Progenitor cell of endocrine pancreas (in vitro differentiated cells): ENCODE data around the gene METTL25B. TPM values are rescaled to one million over a fixed set of nuclear protein-coding genes. Genes with fewer than 3 reads are reported as not detected.

Experiments used
- DNase-seq: peaks from one replicate; pipeline ENCODE4 v3.0.0; 2021; ENCODE audit warnings: low spot score; ENCODE audit not compliant: unreplicated experiment
- H3K27ac Mint-ChIP-seq: 2 replicates; pipeline ENCODE4 v1.8.0; 2021; ENCODE audit warnings: mild to moderate bottlenecking, moderate library complexity, mixed read lengths
- H3K27me3 Mint-ChIP-seq: 2 replicates; pipeline ENCODE4 v1.8.0; 2021; ENCODE audit warnings: mixed read lengths
- H3K36me3 Mint-ChIP-seq: 2 replicates; pipeline ENCODE4 v1.8.0; 2022; ENCODE audit warnings: mixed read lengths; ENCODE audit not compliant: insufficient read depth
- H3K4me1 Mint-ChIP-seq: 2 replicates; pipeline ENCODE4 v1.8.0; 2021; ENCODE audit warnings: low read depth, mixed read lengths
- H3K4me3 Mint-ChIP-seq: 2 replicates; pipeline ENCODE4 v1.8.0; 2021; ENCODE audit warnings: low read depth, mild to moderate bottlenecking, moderate library complexity, mixed read lengths
- H3K9me3 Mint-ChIP-seq: 2 replicates; pipeline ENCODE4 v1.8.0; 2021; ENCODE audit warnings: low read depth, mixed read lengths
- CTCF ChIP-seq: fragments of 200-600 bp; sonication (generic); IDR thresholded peaks from one replicate; pipeline ENCODE4 v1.5.0; 2021; ENCODE audit warnings: antibody characterized with exemption, mild to moderate bottlenecking; ENCODE audit not compliant: unreplicated experiment
- total RNA-seq: library from RNA; stranded (reverse); gene quantifications from 2 replicates; pipeline ENCODE4 v1.2.1, GENCODE V29; 2021

Gene METTL25B
- total RNA-seq, 1 donor from 2014 or later: 42.4 TPM

- peaks cover 11% of the 10 kb centered on the region for H3K4me1 Mint-ChIP-seq
Measured at GRCh38 chr1:156712626-156713025, 15.6 kb upstream of the METTL25B start.

GRCh38 chr1:156714830-156715229, 13.4 kb upstream of the METTL25B start:
- no peaks in the 10 kb centered on the region for H3K27me3 Mint-ChIP-seq
- no peak for DNase-seq
- peaks cover 3% of the 10 kb centered on the region for H3K36me3 Mint-ChIP-seq
- no peak overlapping the region for H3K4me3 Mint-ChIP-seq
- TF ChIP-seq CTCF: no peak
- H3K27ac Mint-ChIP-seq: no peak overlapping the region
- peaks cover 2% of the 10 kb centered on the region for H3K4me1 Mint-ChIP-seq
- no peaks in the 10 kb centered on the region for H3K9me3 Mint-ChIP-seq

More at GRCh38 chr1:156712626-156713025, 15.6 kb upstream of the METTL25B start:
- Mint-ChIP-seq H3K27ac (peak overlapping the region; percentile 45), H3K36me3 (peaks cover 3% of the 10 kb centered on the region), H3K9me3 (no peaks in the 10 kb centered on the region), H3K27me3 (no peaks in the 10 kb centered on the region), H3K4me3 (no peak overlapping the region)
- no peak for DNase-seq
- TF ChIP-seq CTCF: no peak

GRCh38 chr1:156717351-156717750, 10.9 kb upstream of the METTL25B start:
- H3K9me3 Mint-ChIP-seq: no peaks in the 10 kb centered on the region
- H3K27ac Mint-ChIP-seq: no peak overlapping the region
- H3K4me3 Mint-ChIP-seq: no peak overlapping the region
- no peaks in the 10 kb centered on the region for H3K27me3 Mint-ChIP-seq
- TF ChIP-seq CTCF: no peak
- H3K4me1 Mint-ChIP-seq: no peaks in the 10 kb centered on the region
- H3K36me3 Mint-ChIP-seq: peaks cover 4% of the 10 kb centered on the region
- DNase-seq: no peak

GRCh38 chr1:156721131-156721530, 7.1 kb upstream of the METTL25B start:
- Mint-ChIP-seq H3K36me3 (peaks cover 13% of the 10 kb centered on the region), H3K4me3 (no peak overlapping the region), H3K9me3 (no peaks in the 10 kb centered on the region), H3K4me1 (no peaks in the 10 kb centered on the region), H3K27me3 (no peaks in the 10 kb centered on the region), H3K27ac (no peak overlapping the region)
- no peak for TF ChIP-seq CTCF
- no peak for DNase-seq

DNA sequence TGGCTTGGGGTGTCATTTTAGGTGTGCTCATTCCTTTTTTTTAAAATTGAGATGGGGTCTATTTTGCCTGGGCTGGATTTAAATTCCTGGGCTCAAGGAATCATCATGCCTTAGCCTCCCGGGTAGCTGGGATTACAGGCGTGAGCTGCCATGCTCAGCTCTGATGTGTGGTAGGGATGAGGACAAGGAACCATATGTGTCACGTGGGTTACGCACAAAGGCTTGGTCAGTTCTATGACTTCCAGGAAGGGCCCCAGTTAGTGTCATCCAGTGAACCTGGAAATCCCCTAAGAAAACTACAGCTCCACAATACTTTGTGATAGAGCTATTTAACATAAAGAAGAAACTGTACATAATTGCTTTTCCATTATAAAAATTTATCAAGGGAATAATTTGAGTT, 6.7 kb upstream of the METTL25B start:
- H3K4me1 Mint-ChIP-seq: no peaks in the 10 kb centered on the region
- DNase-seq: no peak
- peaks cover 13% of the 10 kb centered on the region for H3K36me3 Mint-ChIP-seq
- no peak overlapping the region for H3K27ac Mint-ChIP-seq
- no peaks in the 10 kb centered on the region for H3K27me3 Mint-ChIP-seq
- TF ChIP-seq CTCF: no peak
- H3K4me3 Mint-ChIP-seq: no peak overlapping the region
- H3K9me3 Mint-ChIP-seq: no peaks in the 10 kb centered on the region
